NCI-H146 treated with DMSO at 0.1 percent for 48 hours (cell line): ENCODE results near the gene DPT.

ENCODE experiments used
- DNase-seq: peaks from one replicate; lab custom pipeline; 2025; ENCODE audit not compliant: unreplicated experiment; lab: John Stamatoyannopoulos, UW

The DPT gene

GRCh38 chr1:168736520-168736919, 7.5 kb upstream of the DPT start:
- no peak for DNase-seq

GRCh38 chr1:168735974-168736373, 7.0 kb upstream of the DPT start:
- no peak for DNase-seq

GRCh38 chr1:168734946-168735345, 5.9 kb upstream of the DPT start:
- no peak for DNase-seq

GRCh38 chr1:168734271-168734670, 5.3 kb upstream of the DPT start:
- DNase-seq: no peak

GRCh38 chr1:168733241-168733640, 4.2 kb upstream of the DPT start:
- DNase-seq: no peak

GRCh38 chr1:168732736-168733135, 3.7 kb upstream of the DPT start:
- no peak for DNase-seq

- DNase-seq: no peak
Observed at GRCh38 chr1:168731244-168731953, 2.4 kb upstream of the DPT start.

GRCh38 chr1:168729405-168729802, 398 bp upstream of the DPT start:
- no peak for DNase-seq

- no peak for DNase-seq
Observed at GRCh38 chr1:168726719-168727118, 2.3 kb downstream of the DPT start.

- no peak for DNase-seq
Observed at GRCh38 chr1:168726281-168726680, 2.7 kb downstream of the DPT start.

GRCh38 chr1:168725831-168726230, 3.2 kb downstream of the DPT start:
- DNase-seq: no peak

- no peak for DNase-seq
Observed at GRCh38 chr1:168725060-168725459, 3.9 kb downstream of the DPT start.

GRCh38 chr1:168723000-168723399, 6.0 kb downstream of the DPT start:
- DNase-seq: no peak

GRCh38 chr1:168720839-168721238, 8.2 kb downstream of the DPT start:
- DNase-seq: no peak

GRCh38 chr1:168719306-168720111, 9.5 kb downstream of the DPT start:
- DNase-seq: no peak

- DNase-seq: no peak
Observed at GRCh38 chr1:168717906-168718891, 10.8 kb downstream of the DPT start.

- no peak for DNase-seq
Observed at GRCh38 chr1:168714012-168714411, 15.0 kb downstream of the DPT start.

- peak; percentile 52 for DNase-seq
Observed at GRCh38 chr1:168709405-168710363, 19.3 kb downstream of the DPT start.

GRCh38 chr1:168708698-168709404, 20.2 kb downstream of the DPT start:
- DNase-seq: no peak
